ENCODE data around the gene LY6G6C. TPM values are rescaled to one million over a fixed set of nuclear protein-coding genes. Genes with fewer than 3 reads are reported as not detected.

The LY6G6C gene
- total RNA-seq, 1 experiment from 2014 or later = not detected

DNA sequence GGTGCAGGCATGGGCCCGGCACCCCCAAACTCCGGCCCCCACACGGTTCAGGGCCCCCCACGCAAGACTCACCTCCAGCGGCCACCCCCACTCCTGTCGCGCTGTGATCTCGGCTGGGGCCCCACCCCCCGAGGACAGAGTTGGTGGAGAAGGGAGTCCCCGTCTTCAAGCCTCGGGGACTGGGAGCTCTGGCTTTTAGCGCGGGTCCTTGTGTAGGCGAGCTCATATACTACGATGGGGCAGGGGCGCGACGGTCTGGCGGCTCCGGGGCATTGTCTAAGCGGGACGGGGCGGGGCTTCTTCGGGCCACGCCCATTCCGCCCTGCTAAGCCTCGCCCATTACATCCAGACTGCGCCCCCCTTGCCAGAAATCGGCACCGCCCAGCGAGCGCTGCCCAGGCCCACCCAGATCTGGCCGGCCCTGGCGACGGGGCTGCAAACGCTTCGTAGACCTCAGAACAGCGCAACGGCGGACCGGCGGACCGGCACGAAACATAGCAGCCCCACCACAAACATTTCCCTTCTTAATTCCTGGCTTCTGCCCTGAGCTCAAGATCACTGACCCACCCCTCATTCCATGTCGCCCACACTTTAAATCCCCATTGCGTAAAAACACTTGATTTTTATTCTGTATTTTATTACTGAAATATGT lies 8.6 kb upstream of the LY6G6C start:
- Histone ChIP-seq H2BK120ac (ENCODE audit: low read depth, low read length, poor library complexity, severe bottlenecking) (no peak overlapping the region), H3K4me1 (ENCODE audit: insufficient read depth, low read length) (peaks cover 5% of the 10 kb centered on the region; the same call in 1 of the 2 replicates), H4K91ac (ENCODE audit: insufficient read length, low read depth, low read length) (no peak overlapping the region), H4K8ac (replicated peaks; ENCODE audit: insufficient read length, low read depth, low read length) (no peak overlapping the region), H3K27ac (ENCODE audit: insufficient read length, low read depth, low read length) (no peak overlapping the region), H3K9me3 (ENCODE audit: control insufficient read depth, low read depth, low read length) (no peaks in the 10 kb centered on the region), H3K23me2 (ENCODE audit: insufficient read length, low read depth, low read length, poor library complexity, severe bottlenecking) (peaks cover 15% of the 10 kb centered on the region), H3K4me2 (ENCODE audit: insufficient read depth, insufficient read length, low read length) (peak overlapping the region; percentile 60), H3K23ac (ENCODE audit: insufficient read length, low read depth, low read length) (no peak overlapping the region), H2AFZ (ENCODE audit: low read length) (no peak overlapping the region), H3K9ac (ENCODE audit: extremely low read depth, insufficient read length, low read length) (no peak overlapping the region), H3K4ac (ENCODE audit: low read depth, low read length) (no peak overlapping the region), H2BK12ac (ENCODE audit: insufficient read length, low read depth, low read length) (no peak overlapping the region), H4K20me1 (ENCODE audit: control insufficient read depth, insufficient read depth, insufficient read length) (no peaks in the 10 kb centered on the region), H3K56ac (ENCODE audit: insufficient read length, low read depth, low read length) (no peak overlapping the region), H2BK5ac (ENCODE audit: insufficient read length, low read length) (no peak overlapping the region), H4K5ac (ENCODE audit: insufficient read length, low read depth, low read length) (no peak overlapping the region), H3K14ac (ENCODE audit: insufficient read depth, low read length) (peak overlapping the region; percentile 54), H3K18ac (ENCODE audit: insufficient read length, low read depth, low read length) (peak overlapping the region; percentile 43), H3T11ph (ENCODE audit: low read length) (no peak overlapping the region), H2BK15ac (ENCODE audit: low read depth, low read length) (no peak overlapping the region), H3K79me2 (ENCODE audit: insufficient read depth, low read length) (no peaks in the 10 kb centered on the region; the same call in 1 of the 2 replicates), H2AK5ac (ENCODE audit: insufficient read length, low read length) (no peak overlapping the region), H2BK20ac (ENCODE audit: low read depth, low read length, poor library complexity, severe bottlenecking) (no peak overlapping the region), H3K79me1 (ENCODE audit: insufficient read depth, low read depth, low read length, poor library complexity, severe bottlenecking) (no peaks in the 10 kb centered on the region), H3K27me3 (ENCODE audit: insufficient read depth, low read length) (no peaks in the 10 kb centered on the region)
- Mint-ChIP-seq H3K9me3 (no peaks in the 10 kb centered on the region; a peak in 2 of 5 replicates), H3K4me3 (peak overlapping the region; percentile 83 to 98), H3K27ac (peak overlapping the region; percentile 93 to 98 (median 97)), H3K36me3 (ENCODE audit: insufficient read depth in 1 of 3, low read depth in 3 of 3) (peaks cover 42 to 76% (median 69%) of the 10 kb centered on the region in 3 experiments), H3K4me1 (peaks cover 27 to 28% of the 10 kb centered on the region in 2 experiments), H3K27me3 (ENCODE audit: low read depth) (no peaks in the 10 kb centered on the region)
- no peak for TF ChIP-seq CTCF (conservative IDR thresholded peaks at IDR 0.05)
- DNase-seq = peak; percentile 94
- WGBS (ENCODE audit: extremely low coverage, insufficient read length, low lambda C conversion rate) = no CpG with 5 or more reads among the region's 46 CpGs

Data from H9 (cell line).